Activated T-helper 2 cell treated with anti-CD3 and anti-CD28 coated beads, Interferon-gamma antibody, Interleukin-2, Interleukin-4, amounts not matched to agents 10 μg/mL and 5 μg/mL and 100 μg/mL, durations not matched to agents 14 hours and 24 hours and 36 hours (primary cell): ENCODE results near the gene STX18. TPM values are rescaled to one million over a fixed set of nuclear protein-coding genes. Genes with fewer than 3 reads are reported as not detected.

Source experiments
- total RNA-seq: library from RNA; stranded (reverse); gene quantifications from 2 replicates; pipeline ENCODE4 v1.2.3, GENCODE V29; 2022

STX18 gene
- total RNA-seq, 1 donor from 2014 or later = 26.9 TPM

Other genes starting within 250 kb of the STX18 start
- gene NSG1, start 154.9 kb downstream of the STX18 start, total RNA-seq = not detected in 2 replicates